SK-N-SH treated with all-trans-retinoic acid at 6 μM for 48 hours (cell line): Measurements from ENCODE around the gene UBL7.

ENCODE experiments used
- ARNTL ChIP-seq: fragments of 450-650 bp; formaldehyde crosslinking; IDR thresholded peaks from 2 replicates; pipeline ENCODE4 v1.5.0; 2020; ENCODE audit warnings: low read depth, mild to moderate bottlenecking, moderate library complexity, borderline replicate concordance
- CSDC2 ChIP-seq: fragments of 250-450 bp; sonication (Bioruptor Pico); IDR thresholded peaks from 2 replicates; pipeline ENCODE4 v1.5.0; 2020; ENCODE audit warnings: mild to moderate bottlenecking, moderate library complexity
- ISL1 ChIP-seq: fragments of 250-450 bp; sonication (Bioruptor Pico); IDR thresholded peaks from 2 replicates; pipeline ENCODE4 v2.1.2; 2022; ENCODE audit warnings: mild to moderate bottlenecking, moderate library complexity
- PPARA ChIP-seq: fragments of 250-450 bp; sonication (Bioruptor Pico); IDR thresholded peaks from 2 replicates; pipeline ENCODE4 v1.5.0; 2020; ENCODE audit warnings: mild to moderate bottlenecking, borderline replicate concordance
- RARB ChIP-seq: fragments of 250-450 bp; sonication (Bioruptor Pico); IDR thresholded peaks from 2 replicates; pipeline ENCODE4 v1.8.0; 2021; ENCODE audit warnings: mild to moderate bottlenecking, moderate library complexity
- SNAI2 ChIP-seq: fragments of 250-450 bp; sonication (Bioruptor Pico); IDR thresholded peaks from 2 replicates; pipeline ENCODE4 v1.5.0; 2020; ENCODE audit warnings: mild to moderate bottlenecking, moderate library complexity
- ZC3H10 ChIP-seq: fragments of 250-450 bp; sonication (Bioruptor Pico); IDR thresholded peaks from 2 replicates; pipeline ENCODE4 v1.5.1; 2021; ENCODE audit warnings: mild to moderate bottlenecking, moderate library complexity
- ZFP3 ChIP-seq: fragments of 250-450 bp; sonication (Bioruptor Pico); IDR thresholded peaks from 2 replicates; pipeline ENCODE4 v1.5.0; 2020; ENCODE audit warnings: mild to moderate bottlenecking, moderate library complexity
- ZFP30 ChIP-seq: fragments of 450-650 bp; formaldehyde crosslinking; IDR thresholded peaks from 2 replicates; pipeline ENCODE4 v1.5.0; 2022; ENCODE audit warnings: mild to moderate bottlenecking, moderate library complexity
- ZNF565 ChIP-seq: fragments of 450-650 bp; formaldehyde crosslinking; conservative IDR thresholded peaks from 2 replicates; pipeline ENCODE4 v1.5.0; 2020; ENCODE audit warnings: low read depth, mild to moderate bottlenecking, moderate library complexity
- TF ChIP-seq, protein P1 (sequence below): fragments of 250-450 bp; sonication (Bioruptor Pico); IDR thresholded peaks from 2 replicates; pipeline ENCODE4 v1.8.0; 2021; ENCODE audit warnings: low read depth, mild to moderate bottlenecking, moderate library complexity, borderline replicate concordance
- TF ChIP-seq, protein P2 (sequence below): fragments of 250-450 bp; sonication (Bioruptor Pico); IDR thresholded peaks from 2 replicates; pipeline ENCODE4 v1.8.0; 2020; ENCODE audit warnings: mild to moderate bottlenecking, moderate library complexity, borderline replicate concordance

GRCh38 chr15:74428970-74429780 lies 31.8 kb downstream of the UBL7 start:
- TF ChIP-seq ZFP30 (CRISPR knock-in tag) (no peak), PPARA (CRISPR knock-in tag) (no peak), ARNTL (CRISPR knock-in tag) (no peak), ISL1 (CRISPR knock-in tag) (no peak), RARB (CRISPR knock-in tag) (no peak), ZFP3 (CRISPR knock-in tag) (no peak), CSDC2 (CRISPR knock-in tag) (no peak), ZC3H10 (CRISPR knock-in tag) (no peak), SNAI2 (CRISPR knock-in tag) (no peak), ZNF565 (CRISPR knock-in tag) (no peak)
- TF ChIP-seq, protein P1, sequence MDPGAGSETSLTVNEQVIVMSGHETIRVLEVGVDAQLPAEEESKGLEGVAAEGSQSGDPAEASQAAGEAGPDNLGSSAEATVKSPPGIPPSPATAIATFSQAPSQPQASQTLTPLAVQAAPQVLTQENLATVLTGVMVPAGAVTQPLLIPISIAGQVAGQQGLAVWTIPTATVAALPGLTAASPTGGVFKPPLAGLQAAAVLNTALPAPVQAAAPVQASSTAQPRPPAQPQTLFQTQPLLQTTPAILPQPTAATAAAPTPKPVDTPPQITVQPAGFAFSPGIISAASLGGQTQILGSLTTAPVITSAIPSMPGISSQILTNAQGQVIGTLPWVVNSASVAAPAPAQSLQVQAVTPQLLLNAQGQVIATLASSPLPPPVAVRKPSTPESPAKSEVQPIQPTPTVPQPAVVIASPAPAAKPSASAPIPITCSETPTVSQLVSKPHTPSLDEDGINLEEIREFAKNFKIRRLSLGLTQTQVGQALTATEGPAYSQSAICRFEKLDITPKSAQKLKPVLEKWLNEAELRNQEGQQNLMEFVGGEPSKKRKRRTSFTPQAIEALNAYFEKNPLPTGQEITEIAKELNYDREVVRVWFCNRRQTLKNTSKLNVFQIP (CRISPR knock-in tag) = no peak
- TF ChIP-seq, protein P2, sequence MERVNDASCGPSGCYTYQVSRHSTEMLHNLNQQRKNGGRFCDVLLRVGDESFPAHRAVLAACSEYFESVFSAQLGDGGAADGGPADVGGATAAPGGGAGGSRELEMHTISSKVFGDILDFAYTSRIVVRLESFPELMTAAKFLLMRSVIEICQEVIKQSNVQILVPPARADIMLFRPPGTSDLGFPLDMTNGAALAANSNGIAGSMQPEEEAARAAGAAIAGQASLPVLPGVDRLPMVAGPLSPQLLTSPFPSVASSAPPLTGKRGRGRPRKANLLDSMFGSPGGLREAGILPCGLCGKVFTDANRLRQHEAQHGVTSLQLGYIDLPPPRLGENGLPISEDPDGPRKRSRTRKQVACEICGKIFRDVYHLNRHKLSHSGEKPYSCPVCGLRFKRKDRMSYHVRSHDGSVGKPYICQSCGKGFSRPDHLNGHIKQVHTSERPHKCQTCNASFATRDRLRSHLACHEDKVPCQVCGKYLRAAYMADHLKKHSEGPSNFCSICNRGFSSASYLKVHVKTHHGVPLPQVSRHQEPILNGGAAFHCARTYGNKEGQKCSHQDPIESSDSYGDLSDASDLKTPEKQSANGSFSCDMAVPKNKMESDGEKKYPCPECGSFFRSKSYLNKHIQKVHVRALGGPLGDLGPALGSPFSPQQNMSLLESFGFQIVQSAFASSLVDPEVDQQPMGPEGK (CRISPR knock-in tag) = no peak
